Loucy (cell line): ENCODE measurements around the gene RRP1B.

Source experiments
- CTCF ChIP-seq: fragments of 200-600 bp; sonication (generic); conservative IDR thresholded peaks from 2 replicates; pipeline ENCODE4 v1.5.1; 2014; ENCODE audit warnings: mild to moderate bottlenecking, antibody characterized with exemption, low read length
- EZH2phosphoT487 ChIP-seq: fragments of 200-600 bp; IDR thresholded peaks from 2 replicates; pipeline ENCODE4 v1.6.1; 2018; ENCODE audit warnings: antibody characterized with exemption, mild to moderate bottlenecking, moderate library complexity, borderline replicate concordance

GRCh38 chr21:43731476-43731875 is 72.1 kb downstream of the RRP1B start:
- no peak for TF ChIP-seq CTCF
- no peak for TF ChIP-seq EZH2phosphoT487
